Peyer's patch (tissue), 4 donors: ENCODE measurements around the gene PXN.
"Not testable (repeated sequence)": the region's sequence is repeated elsewhere in the genome, so short reads cannot be mapped to it uniquely, and the experiment has no call there.

Source experiments
- POLR2A ChIP-seq, 2 donors: fragments of 450-650 bp; IDR thresholded peaks; one replicate each; pipeline ENCODE4 v1.5.1; 2017; ENCODE audit warnings: antibody characterized with exemption in 2 of 2, mild to moderate bottlenecking in 2 of 2, moderate library complexity in 2 of 2
- TF ChIP-seq, protein P1 (sequence below), 6 experiments: fragments of 450-650 bp in 4 of 6; fragments of 200-600 bp in 2 of 6; sonication (generic) in 1 of 6; IDR thresholded peaks; one replicate each; pipeline ENCODE4 v1.5.1; 2017 to 2019; ENCODE audit warnings: antibody characterized with exemption in 6 of 6, mild to moderate bottlenecking in 3 of 6, moderate library complexity in 1 of 6

DNA sequence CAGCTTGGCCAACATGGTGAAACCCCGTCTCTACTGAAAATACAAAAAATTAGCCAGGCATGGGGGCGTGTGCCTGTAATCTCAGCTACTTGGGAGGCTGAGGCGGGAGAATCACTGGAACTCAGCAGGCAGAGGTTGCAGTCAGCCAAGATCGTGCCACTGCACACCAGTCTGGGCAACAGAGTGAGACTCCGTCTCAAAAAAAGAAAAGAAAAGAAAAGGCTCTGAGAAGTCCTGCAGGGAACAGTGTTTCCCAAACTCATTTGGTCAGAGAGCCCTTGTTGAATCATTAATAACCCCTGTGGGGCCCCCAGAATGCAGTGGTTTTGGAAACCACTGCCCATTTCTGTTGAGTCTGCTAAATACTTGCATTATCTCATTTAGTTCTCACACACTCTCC lies 52.3 kb downstream of the PXN start:
- TF ChIP-seq, protein P1, sequence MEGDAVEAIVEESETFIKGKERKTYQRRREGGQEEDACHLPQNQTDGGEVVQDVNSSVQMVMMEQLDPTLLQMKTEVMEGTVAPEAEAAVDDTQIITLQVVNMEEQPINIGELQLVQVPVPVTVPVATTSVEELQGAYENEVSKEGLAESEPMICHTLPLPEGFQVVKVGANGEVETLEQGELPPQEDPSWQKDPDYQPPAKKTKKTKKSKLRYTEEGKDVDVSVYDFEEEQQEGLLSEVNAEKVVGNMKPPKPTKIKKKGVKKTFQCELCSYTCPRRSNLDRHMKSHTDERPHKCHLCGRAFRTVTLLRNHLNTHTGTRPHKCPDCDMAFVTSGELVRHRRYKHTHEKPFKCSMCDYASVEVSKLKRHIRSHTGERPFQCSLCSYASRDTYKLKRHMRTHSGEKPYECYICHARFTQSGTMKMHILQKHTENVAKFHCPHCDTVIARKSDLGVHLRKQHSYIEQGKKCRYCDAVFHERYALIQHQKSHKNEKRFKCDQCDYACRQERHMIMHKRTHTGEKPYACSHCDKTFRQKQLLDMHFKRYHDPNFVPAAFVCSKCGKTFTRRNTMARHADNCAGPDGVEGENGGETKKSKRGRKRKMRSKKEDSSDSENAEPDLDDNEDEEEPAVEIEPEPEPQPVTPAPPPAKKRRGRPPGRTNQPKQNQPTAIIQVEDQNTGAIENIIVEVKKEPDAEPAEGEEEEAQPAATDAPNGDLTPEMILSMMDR (IDR thresholded peaks at IDR 0.05) = not testable (repeated sequence)
- not testable (repeated sequence) for TF ChIP-seq POLR2A (IDR thresholded peaks at IDR 0.05)
